SIG-M5 (cell line): ENCODE measurements around the gene PRPSAP2.
"Not testable (repeated sequence)": the region's sequence is repeated elsewhere in the genome, so short reads cannot be mapped to it uniquely, and the experiment has no call there.

Experiments
- DNase-seq: peaks from one replicate; lab custom pipeline; 2025; lab: John Stamatoyannopoulos, UW

Gene PRPSAP2

DNA sequence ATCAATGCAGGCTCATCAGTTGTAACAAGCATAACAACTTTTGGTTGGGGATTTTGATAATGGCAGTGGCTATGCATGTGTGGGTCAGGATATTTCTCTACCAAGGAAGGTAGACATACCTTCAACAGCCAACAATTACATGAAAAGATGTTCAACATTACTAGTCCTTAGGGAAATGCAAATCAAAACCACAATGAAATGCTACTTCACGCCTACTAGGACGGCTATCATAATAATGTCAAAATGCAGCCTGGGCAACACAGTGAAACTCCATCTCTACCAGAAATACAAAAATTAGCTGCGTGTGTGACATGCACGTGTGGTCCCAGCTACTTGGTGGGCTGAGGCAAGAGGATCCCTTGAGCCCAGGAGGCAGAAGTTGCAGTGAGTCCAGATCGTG, 86.7 kb downstream of the PRPSAP2 start:
- DNase-seq: no peak

DNA sequence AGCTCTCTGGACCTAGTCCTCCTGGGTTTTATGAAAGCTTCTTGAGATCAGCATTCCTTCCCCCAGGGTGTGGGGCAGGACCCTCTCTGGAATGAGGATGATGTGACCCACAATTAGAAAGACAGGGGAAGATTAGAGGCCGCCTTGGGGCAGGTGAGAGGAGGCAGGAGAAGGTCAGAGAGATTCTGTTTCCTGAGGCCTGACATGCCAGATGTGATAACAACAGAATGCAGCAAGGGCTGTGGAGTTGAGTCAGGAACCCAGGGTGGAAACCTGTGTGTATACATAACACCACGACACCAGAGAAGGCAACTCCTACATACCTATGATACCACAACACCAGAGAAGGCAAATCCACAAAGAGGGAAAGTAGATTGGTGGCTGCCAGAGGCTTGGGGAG, 88.6 kb downstream of the PRPSAP2 start:
- DNase-seq: no peak

DNA sequence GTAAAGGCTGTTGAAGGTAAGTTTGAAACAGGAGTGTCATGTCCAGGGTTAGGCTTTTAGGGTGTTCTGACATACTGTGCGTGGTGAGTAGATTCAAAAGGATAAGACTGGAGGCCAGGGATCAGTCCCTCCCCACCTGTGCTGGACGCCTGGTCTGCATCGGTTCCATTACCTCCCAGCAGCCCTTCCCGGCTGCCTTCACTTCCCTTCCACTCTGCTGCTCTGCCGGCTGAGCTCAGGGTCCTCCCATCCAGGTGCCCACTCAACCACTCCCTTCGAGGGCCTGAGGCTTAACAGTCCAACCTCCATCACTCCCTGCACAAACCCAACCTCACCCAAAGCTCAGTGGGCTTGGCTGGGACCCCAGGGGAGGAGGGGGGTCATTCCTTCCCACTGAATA, 89.9 kb downstream of the PRPSAP2 start:
- no peak for DNase-seq

DNA sequence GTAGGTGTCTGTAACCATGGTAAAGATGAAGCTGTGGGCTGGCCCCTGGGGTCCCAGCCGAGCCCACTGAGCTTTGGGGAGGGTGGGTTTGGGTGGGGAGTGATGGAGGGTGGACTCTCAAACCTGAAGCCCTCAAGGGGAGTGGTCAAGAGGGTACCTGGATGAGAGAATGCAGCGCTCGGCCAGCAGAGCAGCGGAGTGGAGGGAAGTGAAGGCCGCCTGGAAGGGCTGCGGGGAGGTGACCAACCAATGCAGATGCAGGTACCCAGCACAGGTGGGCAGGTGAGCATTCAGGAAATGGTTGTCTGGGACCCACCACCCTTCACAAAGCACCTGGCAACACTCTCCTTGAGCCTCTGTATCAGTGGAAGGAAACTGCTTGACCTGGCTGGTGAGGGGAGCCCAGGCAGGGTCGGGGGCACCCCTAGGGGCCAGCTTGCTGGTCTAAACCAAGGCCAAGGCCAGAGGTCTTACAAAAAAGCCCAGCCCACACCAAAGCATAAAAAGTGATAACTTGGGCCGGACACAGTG, 90.6 kb downstream of the PRPSAP2 start:
- DNase-seq: no peak

DNA sequence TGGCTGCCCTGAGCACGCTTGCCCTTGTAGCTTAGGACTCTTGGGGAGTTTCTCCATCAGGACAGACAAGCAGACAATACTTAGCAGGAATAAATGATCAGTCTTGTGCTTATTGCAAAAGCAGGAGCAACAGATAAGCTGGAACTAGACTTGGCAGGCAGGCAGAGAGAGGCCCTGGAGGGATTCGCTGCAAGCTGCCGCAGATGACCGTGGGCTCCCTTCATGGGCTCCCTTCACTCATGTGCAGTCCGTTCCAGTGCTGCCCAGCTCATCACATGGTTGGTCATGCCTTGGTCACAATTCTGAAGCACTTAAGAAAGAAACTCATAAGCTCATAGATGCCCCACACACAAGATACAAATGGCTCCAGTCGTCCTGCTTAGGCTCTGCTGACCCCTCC, 91.6 kb downstream of the PRPSAP2 start:
- DNase-seq: no peak

DNA sequence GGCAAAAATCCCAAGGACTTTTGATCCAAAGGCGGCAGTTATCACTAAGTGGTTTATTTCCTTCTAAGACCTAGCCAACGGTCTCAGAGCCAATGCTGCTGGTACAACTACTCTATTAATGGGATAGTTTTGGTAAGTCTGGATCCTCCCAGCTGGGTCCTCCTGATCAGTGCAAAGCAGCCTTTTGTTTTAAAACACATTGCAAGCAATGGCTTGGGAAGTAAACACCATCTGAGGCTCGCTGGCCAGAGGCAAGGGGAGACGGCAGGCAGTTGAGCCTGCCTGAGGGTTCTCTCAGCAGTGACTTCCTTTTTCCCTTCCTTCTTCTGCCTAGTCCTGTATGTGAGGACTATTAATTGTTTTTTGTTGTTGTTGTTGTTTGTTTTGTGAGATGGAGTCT, 92.4 kb downstream of the PRPSAP2 start:
- no peak for DNase-seq

DNA sequence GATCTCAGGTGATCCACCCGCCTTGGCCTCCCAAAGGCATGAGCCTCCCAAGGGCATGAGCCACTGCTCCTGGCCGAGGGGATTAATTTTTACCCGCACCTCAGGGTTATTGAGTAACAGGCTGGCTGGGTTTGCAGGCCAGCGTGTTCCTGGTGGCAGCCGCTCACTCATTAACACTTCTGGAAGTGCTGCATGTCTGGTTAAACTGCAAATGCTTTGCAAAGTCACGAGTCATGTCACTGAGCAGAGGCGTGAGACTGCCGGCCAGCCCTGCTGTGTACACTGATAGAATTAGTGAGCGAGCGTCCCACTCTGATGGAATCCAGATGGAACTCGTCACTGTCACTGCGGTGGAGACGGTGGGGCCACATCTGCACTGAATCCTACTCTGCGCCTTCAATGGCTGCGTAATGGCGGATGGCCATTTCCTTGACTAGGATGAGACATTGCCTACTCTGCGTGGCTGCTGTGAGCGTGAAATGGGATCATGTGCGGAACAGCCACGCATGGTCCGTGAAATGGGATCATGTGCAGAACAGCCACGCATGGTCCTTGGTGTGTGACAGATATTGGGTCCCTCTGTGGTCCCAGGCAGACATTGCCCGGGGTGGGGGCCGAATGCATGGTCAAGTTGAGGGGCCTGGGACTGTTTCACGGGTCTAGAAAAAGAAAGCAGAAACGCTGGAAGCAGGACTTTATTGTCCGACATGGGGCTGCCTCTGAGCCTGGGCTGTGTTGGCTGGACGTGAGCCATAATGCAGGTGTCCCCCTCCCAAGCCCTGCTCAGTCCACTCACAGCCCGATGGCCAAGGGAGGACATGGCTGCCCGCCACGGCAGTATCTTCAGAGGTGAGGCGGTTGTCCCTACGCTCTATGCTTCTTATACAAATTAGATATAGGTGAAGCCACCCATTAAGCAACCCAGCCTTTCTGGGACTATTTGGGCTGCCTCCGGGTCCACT, 93.3 kb downstream of the PRPSAP2 start:
- DNase-seq: no peak

DNA sequence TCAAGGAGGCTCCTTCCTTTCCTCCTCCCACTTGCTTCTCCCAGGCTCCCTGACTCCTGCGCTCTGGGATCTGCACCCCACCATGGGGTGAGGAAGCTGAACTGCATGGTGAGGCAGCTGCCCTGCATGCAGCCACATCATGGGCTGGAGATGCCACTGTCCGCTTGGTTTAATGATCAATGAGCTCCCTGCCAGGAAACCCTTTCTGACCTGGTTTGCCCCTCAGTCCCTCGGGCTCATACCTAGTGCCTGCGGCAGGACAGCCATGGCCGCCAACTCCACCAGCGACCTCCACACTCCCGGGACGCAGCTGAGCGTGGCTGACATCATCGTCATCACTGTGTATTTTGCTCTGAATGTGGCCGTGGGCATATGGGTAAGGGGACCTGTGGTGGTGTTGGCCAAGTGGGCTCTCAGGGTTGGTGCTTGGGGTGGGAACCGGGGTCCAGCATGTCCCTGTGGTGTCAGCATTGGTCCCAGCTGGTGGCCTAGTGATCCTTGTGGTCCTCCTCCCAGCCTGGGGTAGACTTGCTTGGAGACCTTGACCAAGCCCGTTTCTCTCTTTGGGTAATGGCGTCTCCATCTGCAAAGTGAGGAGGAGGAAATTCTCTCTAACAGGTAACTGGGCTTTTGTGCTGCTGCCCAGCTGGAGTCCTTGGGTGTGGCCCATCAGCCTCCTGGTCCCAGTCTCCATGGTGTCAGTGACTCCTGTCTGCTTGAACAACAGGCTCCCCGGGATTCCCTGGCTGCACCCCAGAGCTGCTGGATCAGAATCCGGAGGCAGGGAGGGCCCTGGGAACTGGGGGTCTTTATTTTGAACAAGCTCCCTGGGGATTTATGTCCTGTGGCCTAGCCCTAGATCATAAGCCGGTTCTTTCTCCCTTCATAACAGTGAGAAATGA, 94.3 kb downstream of the PRPSAP2 start, which contains the start of gene SLC5A10:
Gene SLC5A10, plus strand, starts transcription at position 225 of the 902 bp plus-strand sequence. Its CDS starts 41 bp downstream, at position 266.
- no peak for DNase-seq

DNA sequence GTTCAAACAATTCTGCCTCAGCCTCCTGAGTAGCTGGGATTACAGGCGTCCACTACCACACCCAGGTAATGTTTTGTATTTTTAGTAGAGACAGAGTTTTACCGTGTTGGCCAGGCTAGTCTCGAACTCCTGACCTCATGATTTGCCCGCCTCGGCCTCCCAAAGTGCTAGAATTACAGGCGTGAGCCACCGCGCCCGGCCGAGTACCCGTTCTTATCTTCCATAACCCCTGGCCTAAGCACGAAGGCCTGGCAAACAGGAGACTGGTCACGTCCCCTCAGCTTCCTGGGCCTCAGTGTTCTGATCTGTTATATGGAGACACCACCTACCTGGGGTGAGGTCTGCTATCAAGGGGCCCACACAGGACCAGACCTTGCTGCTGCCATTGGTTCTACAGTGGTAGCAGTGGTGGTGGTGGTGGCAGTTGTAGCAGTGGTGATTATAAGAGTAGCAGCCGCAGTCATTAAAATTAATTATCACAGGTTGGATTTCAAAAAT, 95.3 kb downstream of the PRPSAP2 start:
- DNase-seq: no peak

DNA sequence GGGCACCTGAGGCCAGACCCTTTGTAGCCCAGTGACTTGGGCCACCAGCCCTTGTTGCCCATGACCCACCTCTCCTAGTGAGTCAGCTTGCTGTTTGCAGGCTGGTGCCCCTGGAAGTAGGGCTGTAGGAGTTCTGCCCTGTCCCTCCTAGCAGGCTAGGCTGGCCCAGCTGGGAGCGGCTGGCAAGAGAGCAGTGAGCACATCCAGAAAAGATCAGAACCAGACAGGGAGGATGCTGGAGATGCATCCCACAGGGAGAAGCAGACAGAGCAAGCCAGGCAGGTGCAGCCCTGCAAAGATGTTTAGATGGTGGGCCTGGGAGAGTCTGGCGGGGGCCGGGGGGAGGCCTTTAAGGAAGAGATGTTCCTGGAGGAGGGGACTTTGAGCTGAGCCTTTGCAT, 96.4 kb downstream of the PRPSAP2 start:
- DNase-seq: no peak

DNA sequence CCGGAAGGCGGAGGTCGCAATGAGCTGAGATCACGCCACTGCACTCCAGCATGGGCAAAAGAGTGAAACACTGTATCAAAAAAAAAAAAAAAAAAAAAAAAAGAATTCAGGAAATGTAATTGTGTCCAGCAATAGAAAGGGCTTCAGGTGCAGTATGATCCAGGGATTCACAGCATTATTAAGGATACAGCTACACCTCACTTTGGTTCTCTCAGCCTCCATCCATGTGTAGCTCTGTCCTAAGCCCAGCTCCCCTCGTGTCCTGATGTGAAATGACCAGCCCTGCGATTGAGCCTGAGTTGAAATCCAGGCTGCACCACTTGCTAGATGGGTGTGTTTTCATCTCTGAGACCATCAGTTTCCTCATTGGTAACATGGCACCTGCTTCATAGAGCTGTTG, 97.1 kb downstream of the PRPSAP2 start:
- DNase-seq: no peak

DNA sequence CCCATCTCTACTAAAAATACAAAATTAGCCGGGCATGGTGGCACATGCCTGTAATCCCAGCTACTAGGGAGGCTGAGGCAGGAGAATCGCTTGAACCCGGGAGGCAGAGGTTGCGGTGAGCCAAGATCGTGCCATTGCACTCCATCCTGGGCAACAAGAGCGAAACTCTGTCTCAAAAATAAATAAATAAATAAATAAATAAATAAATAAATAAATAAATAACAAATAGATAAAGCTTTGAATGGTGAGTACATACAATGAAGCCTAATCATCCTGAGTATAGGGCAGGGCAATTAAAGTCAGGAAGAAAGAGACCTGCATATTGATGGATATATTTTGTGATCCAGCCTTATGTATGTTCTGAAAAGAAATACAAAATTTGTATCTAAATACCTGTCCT, 98.1 kb downstream of the PRPSAP2 start:
- DNase-seq: not testable (repeated sequence)

DNA sequence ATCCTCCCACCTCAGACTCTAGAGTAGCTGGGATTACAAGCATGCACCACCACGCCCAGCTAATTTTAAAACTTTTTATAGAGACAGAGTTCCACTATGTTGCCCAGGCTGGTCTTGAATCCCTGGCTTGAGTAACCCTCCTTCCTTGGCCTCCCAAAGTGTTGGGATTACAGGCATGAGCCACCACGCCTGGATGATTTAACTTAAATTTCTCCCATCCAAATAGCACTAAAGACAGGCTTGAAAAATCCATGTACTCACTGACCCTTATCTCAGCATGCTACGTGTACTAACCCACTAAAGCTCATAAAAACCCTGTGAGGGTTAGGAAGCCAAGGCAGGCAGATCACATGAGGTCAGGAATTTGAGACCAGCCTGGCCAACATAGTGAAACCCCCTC, 98.7 kb downstream of the PRPSAP2 start:
- DNase-seq: no peak

DNA sequence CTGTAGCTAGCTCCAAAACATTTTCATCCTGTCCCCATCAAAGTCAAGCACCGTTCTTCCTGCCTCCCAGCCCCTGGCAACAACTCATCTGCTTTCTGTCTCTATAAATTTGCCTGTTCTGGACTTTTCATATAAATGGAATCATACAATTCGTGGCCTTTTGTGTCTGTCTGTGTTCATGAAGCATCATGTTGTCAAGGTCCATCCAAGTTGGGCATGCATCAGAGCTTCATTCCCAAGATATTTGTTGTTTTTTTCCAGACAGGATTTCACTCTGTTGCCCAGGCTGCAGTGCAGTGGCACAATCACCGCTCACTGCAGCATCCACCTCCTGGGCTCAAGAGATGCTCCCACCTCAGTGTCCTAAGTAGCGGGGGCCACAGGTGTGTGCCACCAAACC, 99.9 kb downstream of the PRPSAP2 start:
- no peak for DNase-seq

DNA sequence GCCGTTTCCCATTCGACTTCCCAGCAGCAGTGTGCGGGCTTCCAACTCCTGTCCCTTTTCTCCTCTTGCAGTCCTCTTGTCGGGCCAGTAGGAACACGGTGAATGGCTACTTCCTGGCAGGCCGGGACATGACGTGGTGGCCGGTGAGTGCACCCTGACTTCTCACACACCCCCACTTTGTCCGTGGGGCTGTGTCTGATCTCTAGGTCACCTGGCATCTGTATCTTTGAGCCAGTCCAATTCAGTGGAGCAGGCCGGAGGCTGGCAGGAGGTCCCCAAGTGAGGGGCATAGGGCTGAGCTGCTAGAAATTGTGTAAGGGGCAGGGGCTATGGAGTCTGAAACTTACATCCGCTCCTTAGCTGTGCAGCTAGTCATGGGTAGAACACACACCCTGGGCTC, 100.7 kb downstream of the PRPSAP2 start:
- DNase-seq: no peak

DNA sequence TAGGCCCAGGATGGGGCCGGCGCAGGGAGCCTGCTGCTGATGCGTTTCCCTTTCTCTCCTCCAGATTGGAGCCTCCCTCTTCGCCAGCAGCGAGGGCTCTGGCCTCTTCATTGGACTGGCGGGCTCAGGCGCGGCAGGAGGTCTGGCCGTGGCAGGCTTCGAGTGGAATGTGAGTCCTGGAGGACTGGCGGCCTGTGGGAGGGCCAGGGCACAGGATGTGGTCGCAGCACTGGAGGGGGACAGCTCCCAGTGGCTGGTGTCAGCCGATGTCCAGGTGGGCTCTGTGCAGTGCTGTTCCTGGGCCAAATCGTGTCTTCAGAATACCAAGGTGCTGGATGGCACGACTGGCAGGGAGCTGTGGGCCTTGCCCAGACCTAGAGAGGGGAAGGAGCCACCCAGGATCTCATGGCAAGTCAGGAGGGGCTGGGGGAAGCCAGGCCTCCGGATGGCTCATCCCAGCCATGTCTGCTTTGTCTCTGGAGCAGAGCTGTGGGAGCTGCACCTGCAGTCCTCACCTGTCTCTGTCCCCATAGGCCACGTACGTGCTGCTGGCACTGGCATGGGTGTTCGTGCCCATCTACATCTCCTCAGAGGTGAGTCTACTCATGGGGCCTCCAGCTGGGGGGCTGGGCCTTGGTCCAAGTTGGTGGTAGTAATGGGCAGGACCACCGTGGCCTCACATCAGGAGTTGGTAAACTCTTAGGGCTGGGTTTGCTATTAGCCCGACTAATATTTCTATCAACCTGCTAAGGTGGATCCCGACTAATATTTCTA, 101.3 kb downstream of the PRPSAP2 start:
- no peak for DNase-seq

DNA sequence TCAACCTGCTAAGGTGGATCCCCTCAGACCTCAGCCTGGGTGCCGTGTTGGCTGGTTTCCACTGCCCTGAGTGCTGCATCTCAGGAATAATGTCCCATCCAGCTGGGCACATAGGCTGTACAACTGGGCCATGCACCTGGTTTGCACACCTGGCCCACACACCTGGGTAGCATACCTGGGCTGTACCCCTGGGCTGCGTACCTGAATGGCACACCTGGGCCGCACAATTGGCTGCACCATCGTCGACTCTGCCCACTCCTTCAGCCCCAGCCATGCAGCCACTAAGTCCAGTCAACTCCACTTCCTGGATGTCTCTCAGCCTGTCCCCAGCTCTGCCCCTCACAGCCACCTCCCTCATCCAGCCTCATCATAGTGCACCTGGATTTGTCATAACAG, 101.9 kb downstream of the PRPSAP2 start:
- DNase-seq: no peak

DNA sequence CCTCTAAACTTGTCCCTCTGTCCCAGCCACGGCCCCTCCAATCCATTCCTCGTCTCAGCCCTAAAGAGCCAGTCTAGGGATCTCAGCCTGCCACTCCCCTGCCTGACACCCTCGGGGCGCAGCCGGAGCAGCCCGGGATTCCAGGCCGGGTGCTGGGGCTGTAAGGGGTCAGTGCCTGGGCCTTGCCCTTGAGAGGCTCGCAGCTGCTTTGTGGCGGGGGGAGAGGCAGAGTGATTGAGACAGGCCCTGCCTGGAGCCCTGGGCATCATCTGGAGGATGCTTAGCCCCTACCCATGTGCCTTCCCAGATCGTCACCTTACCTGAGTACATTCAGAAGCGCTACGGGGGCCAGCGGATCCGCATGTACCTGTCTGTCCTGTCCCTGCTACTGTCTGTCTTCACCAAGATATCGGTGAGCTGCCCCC, 102.3 kb downstream of the PRPSAP2 start:
- no peak for DNase-seq

DNA sequence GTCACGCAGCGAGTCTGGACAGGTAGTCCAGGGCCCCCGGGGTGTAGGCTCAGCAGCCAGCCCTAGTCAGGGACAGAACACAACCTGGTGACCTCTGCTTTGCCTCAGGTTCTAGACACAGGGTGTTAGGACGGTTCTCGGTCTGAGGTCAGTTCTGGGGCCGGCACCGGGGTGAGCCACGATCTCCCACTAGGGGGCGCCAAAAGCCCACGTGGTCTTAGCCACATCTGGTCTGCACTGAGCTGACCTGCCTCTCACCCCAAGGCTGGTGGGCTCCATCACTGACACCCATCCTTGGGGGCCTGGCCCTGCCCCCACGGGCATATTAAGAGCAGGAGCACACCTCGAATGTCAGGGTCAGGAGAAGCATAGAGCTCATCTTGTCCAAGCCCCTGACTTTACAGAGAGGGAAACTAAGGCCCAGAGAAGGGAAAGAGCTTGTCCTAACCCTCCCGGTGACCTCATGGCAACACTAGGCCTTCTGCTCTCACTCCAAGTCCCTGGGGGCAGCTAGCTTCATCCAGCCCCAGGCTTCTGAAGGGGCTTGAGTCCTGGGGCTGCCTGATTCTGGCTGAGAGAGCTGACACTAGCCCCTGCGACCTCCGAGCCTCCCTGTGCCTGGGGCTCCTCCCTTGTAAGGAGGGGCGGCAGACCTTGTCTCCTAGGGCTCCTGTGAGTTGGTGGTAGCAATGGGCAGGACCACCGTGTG, 103.0 kb downstream of the PRPSAP2 start:
- no peak for DNase-seq

DNA sequence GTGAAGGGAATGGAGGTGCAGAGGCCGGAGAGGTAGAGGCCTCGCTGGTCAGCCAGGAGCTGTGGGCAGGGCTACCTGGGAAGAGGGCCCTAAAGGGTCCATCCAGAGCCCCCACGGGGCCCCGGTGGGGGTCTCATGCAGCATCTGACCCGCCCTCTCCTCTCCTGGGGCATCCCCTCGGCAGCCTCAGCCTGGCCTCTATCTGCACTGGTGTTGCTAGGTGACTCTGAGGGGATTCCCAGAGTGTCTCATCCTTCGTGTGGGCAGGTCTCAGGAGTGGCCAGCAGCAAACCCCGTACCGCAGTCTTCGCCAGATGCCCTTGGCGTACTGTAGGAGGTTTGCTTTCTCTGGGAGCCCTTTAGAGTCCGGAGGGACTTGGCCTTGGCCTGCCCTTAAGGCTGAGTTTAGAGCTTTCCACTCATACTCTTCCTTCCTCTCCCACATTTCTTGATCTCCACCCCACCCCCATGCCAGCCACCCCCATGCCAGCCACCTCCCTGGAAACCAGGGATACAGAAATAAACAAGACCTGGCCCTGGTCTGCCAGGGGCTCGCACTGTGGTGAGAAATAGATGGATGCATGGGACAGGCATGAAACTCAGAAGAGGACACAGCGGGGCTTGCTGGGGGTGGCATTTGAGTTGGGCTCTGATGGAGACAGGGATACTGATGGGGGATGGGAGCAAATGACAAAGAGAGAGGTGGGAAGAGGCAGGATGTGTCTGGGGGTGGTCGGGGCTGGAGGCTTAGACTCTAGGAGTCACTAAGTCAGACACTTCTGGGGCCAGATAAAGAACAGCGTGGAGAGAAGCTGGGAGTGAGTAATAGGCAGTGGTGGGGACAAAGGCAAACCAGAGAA, 103.9 kb downstream of the PRPSAP2 start:
- no peak for DNase-seq
